Measurements from ENCODE around the gene GMDS. TPM values are rescaled to one million over a fixed set of nuclear protein-coding genes. Genes with fewer than 3 reads are reported as not detected.
A peak's percentile ranks its signal among the peaks of the same experiment; 100 is the strongest.

GMDS gene
- total RNA-seq, 2 experiments from 2014 or later, result 33.2 to 33.5 TPM

DNA sequence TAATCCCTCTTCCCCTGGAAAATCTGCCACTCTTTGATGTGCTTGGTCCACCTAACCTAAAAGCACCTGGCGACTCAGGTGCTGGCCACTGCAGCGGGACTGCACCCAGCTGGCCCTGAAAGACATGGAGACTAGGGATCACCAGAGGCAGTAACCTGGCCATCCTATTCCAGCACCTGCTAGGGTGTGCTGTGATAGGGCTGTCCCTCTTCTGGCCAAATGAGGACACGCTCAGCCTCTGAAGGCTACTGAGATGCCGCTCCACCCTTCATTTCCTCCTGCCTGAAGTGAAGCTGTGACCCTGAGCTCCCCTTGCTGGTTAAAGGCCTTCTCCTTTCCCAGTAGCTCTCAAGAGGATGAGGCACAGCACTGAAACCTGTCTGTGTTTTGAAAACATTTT lies 611.3 kb downstream of the GMDS start:
- no peak for ATAC-seq
- ChIA-PET CTCF (interaction anchor here (0.5 kb wide), 1 partner anchor 426 kb away, joined by 3 read pairs; no protein-coding TSS in a partner anchor), POLR2A (no interaction called here)
- Mint-ChIP-seq H3K4me3 (no peak overlapping the region), H3K9me3 (ENCODE audit: low read depth) (no peaks in the 10 kb centered on the region), H3K36me3 (ENCODE audit: low read depth) (no peaks in the 10 kb centered on the region), H3K27ac (no peak overlapping the region), H3K4me1 (no peaks in the 10 kb centered on the region), H3K27me3 (peaks cover 9% of the 10 kb centered on the region)
- no peak for DNase-seq
- intact Hi-C loops (cut with DNase I, micrococcal nuclease), result no loop called here

DNA sequence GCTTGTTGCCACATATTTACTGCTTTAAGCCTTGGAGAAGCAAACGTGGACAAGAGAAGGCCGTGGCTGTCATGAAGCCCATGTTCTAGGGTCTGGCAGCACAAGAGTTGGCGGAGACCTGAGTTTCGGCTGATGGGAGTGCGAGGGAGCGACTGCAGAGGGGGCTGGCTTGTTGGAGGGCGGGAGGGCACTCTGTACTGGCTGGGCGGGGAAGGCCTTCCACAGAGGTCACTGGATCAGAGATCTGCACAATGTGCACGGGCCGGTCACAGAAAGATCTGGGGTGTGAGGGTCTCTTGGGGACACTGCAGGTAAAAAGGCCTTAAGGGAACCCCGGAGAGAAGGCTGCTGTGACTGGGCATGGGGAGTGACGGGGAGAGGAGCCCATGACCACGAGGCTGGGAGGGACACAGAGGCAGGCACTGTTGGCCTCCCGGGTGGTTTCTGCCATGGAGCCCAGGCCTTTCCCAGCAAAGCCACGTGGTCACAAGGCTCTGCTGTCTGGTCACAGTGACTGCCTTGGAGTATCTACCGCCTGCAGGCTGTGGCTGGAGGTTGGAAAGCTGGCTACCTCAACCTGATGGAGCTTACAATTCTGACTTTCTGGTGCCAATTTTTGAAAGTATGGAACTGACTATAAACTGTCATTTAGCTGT lies 611.9 kb downstream of the GMDS start:
- intact Hi-C loops (cut with DNase I, micrococcal nuclease), result no loop called here
- no peaks in the 10 kb centered on the region for H3K36me3 Mint-ChIP-seq (ENCODE audit: low read depth)
- no peaks in the 10 kb centered on the region for H3K9me3 Mint-ChIP-seq (ENCODE audit: low read depth)
- no peak overlapping the region for H3K27ac Mint-ChIP-seq
- no peaks in the 10 kb centered on the region for H3K4me1 Mint-ChIP-seq
- CTCF ChIA-PET, result interaction anchor here (0.5 kb wide), 1 partner anchor 426 kb away, joined by 3 read pairs; no protein-coding TSS in a partner anchor
- H3K4me3 Mint-ChIP-seq, result no peak overlapping the region
- peaks cover 13% of the 10 kb centered on the region for H3K27me3 Mint-ChIP-seq
- POLR2A ChIA-PET, result no interaction called here
- ATAC-seq, result no peak
- no peak for DNase-seq

DNA sequence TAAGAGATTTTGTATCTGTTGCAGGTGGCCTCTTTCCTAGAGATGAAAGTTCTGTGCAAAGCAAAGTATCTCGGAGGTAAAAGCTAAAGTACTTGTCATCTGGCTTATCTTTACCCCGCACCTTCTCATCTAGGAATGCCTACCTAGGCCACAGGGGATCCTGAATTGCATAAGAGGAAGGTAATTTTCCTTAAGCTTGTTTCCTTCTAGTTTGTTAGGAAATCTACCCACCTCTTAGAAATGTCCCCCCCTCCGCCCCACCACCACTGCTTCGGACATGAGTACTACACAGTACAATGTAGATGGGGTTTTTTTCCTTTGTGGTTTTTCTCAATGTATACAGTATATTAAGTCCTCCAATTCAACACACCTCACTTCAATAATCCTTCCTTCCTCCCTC lies 614.2 kb downstream of the GMDS start:
- H3K4me1 Mint-ChIP-seq, result no peaks in the 10 kb centered on the region
- H3K9me3 Mint-ChIP-seq (ENCODE audit: low read depth), result no peaks in the 10 kb centered on the region
- intact Hi-C loops (cut with DNase I, micrococcal nuclease), result no loop called here
- H3K27ac Mint-ChIP-seq, result no peak overlapping the region
- H3K27me3 Mint-ChIP-seq, result peaks cover 33% of the 10 kb centered on the region
- H3K4me3 Mint-ChIP-seq, result no peak overlapping the region
- ChIA-PET POLR2A (no interaction called here), CTCF (no interaction called here)
- ATAC-seq, result no peak
- no peaks in the 10 kb centered on the region for H3K36me3 Mint-ChIP-seq (ENCODE audit: low read depth)
- no peak for DNase-seq

DNA sequence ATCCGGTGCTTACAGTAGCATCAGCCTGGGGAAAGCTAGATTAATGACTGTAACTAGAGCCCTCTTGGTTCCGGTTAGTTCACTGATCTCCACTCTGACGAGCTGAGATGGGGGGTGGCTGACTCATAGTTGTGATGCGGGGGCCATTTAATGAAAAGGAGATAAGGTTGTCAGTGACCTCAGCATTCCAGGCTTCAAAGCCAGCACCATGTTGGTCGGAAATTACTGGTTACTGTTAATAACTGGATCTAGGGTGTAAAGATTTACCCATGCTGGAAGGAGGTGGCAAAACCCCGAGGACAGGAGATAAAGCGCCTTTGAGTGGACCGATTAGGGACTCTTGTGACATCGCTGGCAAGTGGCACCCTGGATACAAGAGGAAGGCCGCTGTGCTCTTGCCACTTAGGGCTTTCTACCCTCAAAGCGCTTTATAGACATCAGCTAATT lies 614.6 kb downstream of the GMDS start:
- peaks cover 3% of the 10 kb centered on the region for H3K4me1 Mint-ChIP-seq
- H3K27me3 Mint-ChIP-seq, result peaks cover 38% of the 10 kb centered on the region
- DNase-seq (no peak), ATAC-seq (no peak)
- ChIA-PET POLR2A (no interaction called here), CTCF (interaction anchor here (0.8 kb wide), 1 partner anchor 35 kb away, joined by 3 read pairs; no protein-coding TSS in a partner anchor)
- no peak overlapping the region for H3K27ac Mint-ChIP-seq
- intact Hi-C loops (cut with DNase I, micrococcal nuclease), result no loop called here
- H3K4me3 Mint-ChIP-seq, result no peak overlapping the region
- H3K36me3 Mint-ChIP-seq (ENCODE audit: low read depth), result no peaks in the 10 kb centered on the region
- no peaks in the 10 kb centered on the region for H3K9me3 Mint-ChIP-seq (ENCODE audit: low read depth)

DNA sequence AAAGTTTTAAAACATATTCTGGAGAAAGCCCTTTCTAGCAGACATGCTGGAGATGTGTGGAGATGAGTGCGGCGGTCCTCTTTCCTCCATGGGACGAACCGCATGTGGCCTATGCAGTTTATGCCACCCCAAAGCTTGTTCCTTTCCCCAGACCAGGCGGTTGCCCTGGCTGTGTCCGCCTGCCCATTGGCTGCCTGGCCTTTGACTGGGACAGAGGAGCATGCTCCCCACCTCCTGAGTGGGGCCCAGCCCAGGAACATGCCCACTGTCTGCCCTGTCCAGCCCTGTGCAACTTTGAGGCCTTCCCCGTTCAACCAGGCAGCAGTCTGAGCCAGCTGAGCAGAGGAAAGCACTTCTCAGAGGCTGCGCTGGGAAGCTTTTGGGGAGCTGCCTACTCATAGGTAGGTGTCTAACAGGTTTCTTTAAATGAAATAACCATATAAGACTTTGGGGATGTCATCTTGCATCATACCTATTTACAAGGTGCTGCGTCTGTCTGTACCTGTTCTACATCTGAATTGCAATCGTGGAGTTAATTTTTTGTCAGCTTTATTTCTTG lies 615.1 kb downstream of the GMDS start:
- Mint-ChIP-seq H3K27ac (no peak overlapping the region), H3K36me3 (ENCODE audit: low read depth) (no peaks in the 10 kb centered on the region), H3K4me1 (peaks cover 7% of the 10 kb centered on the region), H3K27me3 (peaks cover 42% of the 10 kb centered on the region), H3K9me3 (ENCODE audit: low read depth) (no peaks in the 10 kb centered on the region), H3K4me3 (no peak overlapping the region)
- CTCF ChIA-PET, result interaction anchor here (0.8 kb wide), 1 partner anchor 34 kb away, joined by 3 read pairs; no protein-coding TSS in a partner anchor
- POLR2A ChIA-PET, result no interaction called here
- DNase-seq (no peak), ATAC-seq (no peak)
- intact Hi-C loops (cut with DNase I, micrococcal nuclease), result no loop called here

DNA sequence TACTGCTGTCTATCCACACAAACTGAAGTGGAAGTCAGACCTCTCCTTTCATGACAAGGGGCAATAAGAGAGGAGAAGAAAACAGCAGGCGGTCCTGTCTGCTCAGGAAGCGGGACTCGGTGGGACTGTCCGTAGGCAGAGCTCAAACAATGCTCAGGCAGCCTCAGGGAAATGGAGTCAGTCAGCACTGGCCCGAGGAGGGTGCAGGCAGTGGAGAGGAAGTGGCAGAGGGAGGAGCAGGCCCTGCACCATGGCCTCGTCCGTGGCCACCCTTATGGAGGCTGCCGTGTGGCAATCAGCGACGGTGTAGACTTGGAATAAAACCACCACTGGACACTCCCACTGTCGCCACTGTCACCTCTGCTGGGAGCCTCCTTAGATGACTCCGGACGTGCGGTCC lies 616.1 kb downstream of the GMDS start:
- ATAC-seq (no peak), DNase-seq (no peak)
- Mint-ChIP-seq H3K4me1 (peaks cover 11% of the 10 kb centered on the region), H3K36me3 (ENCODE audit: low read depth) (no peaks in the 10 kb centered on the region), H3K4me3 (no peak overlapping the region), H3K27me3 (peaks cover 45% of the 10 kb centered on the region), H3K27ac (no peak overlapping the region), H3K9me3 (ENCODE audit: low read depth) (no peaks in the 10 kb centered on the region)
- intact Hi-C loops (cut with DNase I, micrococcal nuclease), result no loop called here
- POLR2A ChIA-PET, result no interaction called here
- CTCF ChIA-PET, result interaction anchor here (0.6 kb wide), 1 partner anchor 139 kb away, joined by 3 read pairs; no protein-coding TSS in a partner anchor

DNA sequence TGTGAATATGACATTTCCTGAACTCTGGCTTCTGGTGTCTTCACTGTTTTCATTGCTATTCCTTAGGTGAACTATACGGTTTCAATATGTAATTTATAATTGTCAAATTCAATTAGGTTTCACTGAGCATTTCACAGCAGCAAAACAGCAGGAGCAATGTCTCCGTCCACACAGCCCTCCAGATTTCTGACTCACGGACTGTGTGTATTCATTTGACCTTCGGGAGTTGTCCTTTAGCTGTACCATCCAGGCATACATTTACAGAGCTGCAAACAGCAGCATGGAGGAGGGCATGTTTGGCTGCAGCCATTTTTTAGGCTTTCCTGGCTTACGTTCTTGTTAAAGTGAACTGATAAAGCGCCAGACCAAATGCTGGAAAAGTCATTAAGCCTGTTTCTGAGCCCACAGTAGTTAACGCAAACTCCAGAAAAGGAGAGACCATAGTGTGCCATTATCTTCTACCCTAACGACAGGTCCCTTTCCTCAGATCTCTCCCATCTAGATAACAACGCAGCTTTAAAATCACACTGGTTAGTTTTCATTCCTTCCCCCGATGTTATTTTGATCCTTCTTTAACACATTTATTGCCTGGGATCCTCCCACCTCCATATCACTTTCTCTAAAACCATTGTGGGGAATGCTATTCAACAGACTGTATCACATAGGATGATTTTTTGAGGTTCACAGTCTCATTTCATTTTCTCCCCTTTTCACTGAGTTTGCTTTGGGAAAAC lies 617.4 kb downstream of the GMDS start:
- ChIA-PET CTCF (interaction anchor here (0.8 to 1.2 kb wide), 2 partner anchors 557 to 1122 kb away, joined by 3 read pairs; no protein-coding TSS in a partner anchor), POLR2A (no interaction called here)
- Mint-ChIP-seq H3K9me3 (ENCODE audit: low read depth) (no peaks in the 10 kb centered on the region), H3K36me3 (ENCODE audit: low read depth) (peaks cover 6% of the 10 kb centered on the region), H3K4me3 (no peak overlapping the region), H3K27me3 (peaks cover 48% of the 10 kb centered on the region), H3K4me1 (peaks cover 11% of the 10 kb centered on the region), H3K27ac (no peak overlapping the region)
- intact Hi-C loops (cut with DNase I, micrococcal nuclease), result loop anchor here in 1 of 2 experiments (2.0 kb wide), 1 partner anchor 15 kb away; no protein-coding TSS in a partner anchor
- DNase-seq, result no peak
- ATAC-seq, result no peak

DNA sequence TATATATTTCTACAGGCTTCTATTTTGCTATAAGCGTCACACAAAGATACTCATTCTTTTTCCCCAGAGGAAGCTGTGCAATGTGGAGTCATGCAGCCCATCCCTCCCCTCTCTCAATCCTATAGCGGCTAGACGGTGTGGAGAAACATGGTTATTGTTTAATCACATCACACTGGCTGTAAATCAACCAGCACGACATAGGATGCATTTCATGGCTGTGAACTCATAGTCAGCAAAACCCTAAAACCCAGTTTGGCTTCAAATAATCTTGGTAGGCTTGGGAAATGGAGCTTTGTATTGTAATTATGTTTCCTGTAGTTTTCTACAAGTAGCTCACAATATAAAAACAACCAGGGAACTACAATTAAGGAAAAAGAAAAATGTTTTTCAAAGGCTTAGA lies 618.9 kb downstream of the GMDS start:
- H3K4me1 Mint-ChIP-seq, result peaks cover 11% of the 10 kb centered on the region
- no peak overlapping the region for H3K4me3 Mint-ChIP-seq
- H3K36me3 Mint-ChIP-seq (ENCODE audit: low read depth), result peaks cover 14% of the 10 kb centered on the region
- H3K27me3 Mint-ChIP-seq, result peaks cover 53% of the 10 kb centered on the region
- DNase-seq, result no peak
- no peaks in the 10 kb centered on the region for H3K9me3 Mint-ChIP-seq (ENCODE audit: low read depth)
- ATAC-seq, result no peak
- POLR2A ChIA-PET, result no interaction called here
- intact Hi-C loops (cut with DNase I, micrococcal nuclease), result loop anchor here in 1 of 2 experiments (2.0 kb wide), 1 partner anchor 14 kb away; no protein-coding TSS in a partner anchor
- CTCF ChIA-PET, result interaction anchor here (0.7 to 1.9 kb wide), 6 partner anchors 21 to 1123 kb away, joined by 3 to 10 read pairs (median 3); no protein-coding TSS in a partner anchor
- no peak overlapping the region for H3K27ac Mint-ChIP-seq

DNA sequence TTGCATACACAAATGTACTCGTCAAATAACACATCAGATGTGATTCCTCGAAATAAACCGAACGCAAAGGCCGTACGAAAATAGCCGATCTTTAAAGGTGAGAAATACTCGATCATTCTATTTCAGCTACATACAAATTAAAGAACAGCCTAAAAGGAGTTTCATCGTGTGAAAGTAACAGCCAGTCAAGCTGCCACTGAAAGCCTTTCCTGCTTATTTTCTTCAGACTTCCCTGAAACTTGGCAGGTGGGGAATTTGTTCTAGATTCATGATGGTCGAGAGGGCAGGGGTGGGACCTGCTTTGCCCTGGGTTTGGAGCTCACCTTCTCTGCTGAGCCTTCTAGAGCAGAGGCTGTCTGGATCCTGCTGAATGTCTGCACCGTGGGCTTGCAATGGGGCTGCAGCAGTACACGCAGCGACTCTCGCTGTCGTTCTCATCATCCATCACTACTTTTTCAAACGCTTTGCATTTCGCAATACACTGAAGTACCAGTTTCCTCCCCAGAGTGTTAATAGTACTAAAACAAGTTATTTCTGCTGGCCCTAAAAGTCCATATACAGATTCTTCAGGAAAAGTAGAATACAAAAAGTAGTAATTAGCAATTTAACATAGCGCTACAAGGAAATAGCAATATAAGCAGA lies 619.5 kb downstream of the GMDS start:
- H3K27me3 Mint-ChIP-seq, result peaks cover 58% of the 10 kb centered on the region
- DNase-seq, result no peak
- H3K4me3 Mint-ChIP-seq, result no peak overlapping the region
- H3K36me3 Mint-ChIP-seq (ENCODE audit: low read depth), result peaks cover 14% of the 10 kb centered on the region
- no peak for ATAC-seq
- POLR2A ChIA-PET, result no interaction called here
- H3K9me3 Mint-ChIP-seq (ENCODE audit: low read depth), result no peaks in the 10 kb centered on the region
- peaks cover 11% of the 10 kb centered on the region for H3K4me1 Mint-ChIP-seq
- CTCF ChIA-PET, result interaction anchor here (0.7 to 1.9 kb wide), 5 partner anchors 12 to 1123 kb away, joined by 3 to 10 read pairs (median 4); no protein-coding TSS in a partner anchor
- H3K27ac Mint-ChIP-seq, result no peak overlapping the region
- intact Hi-C loops (cut with DNase I, micrococcal nuclease), result loop anchor here in 1 of 2 experiments (2.0 kb wide), 1 partner anchor 13 kb away; no protein-coding TSS in a partner anchor

DNA sequence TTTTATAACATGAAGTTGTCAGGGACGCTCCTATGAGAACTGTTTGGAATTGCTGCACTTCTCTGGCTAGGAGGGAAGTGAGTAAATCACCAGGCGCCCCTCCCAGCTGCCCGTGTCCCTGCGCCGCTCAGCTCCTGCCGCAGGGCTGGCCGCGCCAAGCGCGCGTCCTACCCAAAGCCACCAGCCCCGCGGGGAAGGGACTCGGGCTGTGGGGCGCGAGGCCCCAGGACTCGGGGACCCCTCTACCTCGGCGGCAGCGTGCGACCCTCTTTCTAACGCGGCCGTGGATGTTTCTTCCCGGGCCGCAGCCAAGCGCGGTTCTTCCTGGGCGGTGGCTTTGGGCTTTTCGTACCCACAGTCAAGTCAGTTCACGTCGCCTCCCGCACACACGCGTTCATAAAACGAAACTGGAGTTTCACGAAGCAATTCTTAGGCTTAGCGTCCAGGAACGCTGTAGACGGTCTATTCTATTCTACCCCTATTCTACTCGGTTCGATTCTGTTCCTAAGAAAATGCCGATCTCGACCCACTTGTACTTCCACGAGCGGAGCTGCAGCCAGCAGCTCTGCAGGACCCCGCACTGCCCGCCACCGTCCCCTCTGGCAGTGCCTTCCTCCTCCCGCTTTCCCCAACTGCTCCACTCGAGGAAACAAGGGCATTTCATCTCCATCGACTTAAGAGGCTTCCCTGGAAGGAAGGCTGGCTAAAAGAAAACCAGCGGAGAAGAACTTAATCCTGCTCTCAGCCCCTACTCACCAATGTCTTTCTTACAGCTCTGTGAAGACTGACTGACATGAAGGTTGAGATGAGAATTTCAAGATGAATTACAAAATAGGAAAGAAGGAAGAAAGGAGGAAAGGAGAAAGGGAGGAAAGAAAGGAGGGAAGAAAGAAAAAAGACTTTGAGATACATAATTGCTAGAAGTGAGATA lies 620.3 kb downstream of the GMDS start:
- Mint-ChIP-seq H3K27me3 (peaks cover 56% of the 10 kb centered on the region), H3K4me3 (peak overlapping the region; percentile 56), H3K27ac (no peak overlapping the region), H3K9me3 (ENCODE audit: low read depth) (no peaks in the 10 kb centered on the region), H3K4me1 (peaks cover 11% of the 10 kb centered on the region), H3K36me3 (ENCODE audit: low read depth) (peaks cover 14% of the 10 kb centered on the region)
- CTCF ChIA-PET, result interaction anchor here (0.7 to 1.9 kb wide), 7 partner anchors 11 to 1124 kb away, joined by 3 to 10 read pairs (median 4); no protein-coding TSS in a partner anchor
- POLR2A ChIA-PET, result no interaction called here
- ATAC-seq (peak; percentile 11), DNase-seq (peak; percentile 25)
- intact Hi-C loops (cut with DNase I, micrococcal nuclease), result loop anchor here in 1 of 2 experiments (1.0 kb wide), 1 partner anchor 13 kb away; no protein-coding TSS in a partner anchor
